Measurements from ENCODE around the gene PRKG1. TPM values are rescaled to one million over a fixed set of nuclear protein-coding genes. Genes with fewer than 3 reads are reported as not detected.

Gene PRKG1
- total RNA-seq, 2 donors from 2014 or later, result 17.8 to 31.1 TPM

GRCh38 chr10:51707392-51707791 lies 633.1 kb downstream of the PRKG1 start:
- no peak overlapping the region for H3K4me3 ChIP-seq
- H3K9me3 ChIP-seq, result no peaks in the 10 kb centered on the region
- no peak for TF ChIP-seq CTCF (IDR thresholded peaks at IDR 0.05)
- H3K27me3 ChIP-seq, result no peaks in the 10 kb centered on the region
- no peaks in the 10 kb centered on the region for H3K36me3 ChIP-seq
- H3K27ac ChIP-seq, result peak overlapping the region; percentile 37 to 49
- no peak for DNase-seq (ENCODE audit: low spot score)
- H3K4me1 ChIP-seq, result peaks cover 0 to 34% of the 10 kb centered on the region in 2 donors

GRCh38 chr10:51707821-51708424 lies 633.6 kb downstream of the PRKG1 start:
- DNase-seq (ENCODE audit: low spot score), result no peak
- Histone ChIP-seq H3K36me3 (no peaks in the 10 kb centered on the region), H3K4me3 (no peak overlapping the region), H3K27me3 (no peaks in the 10 kb centered on the region), H3K9me3 (no peaks in the 10 kb centered on the region), H3K27ac (peak overlapping the region in 1 of 2 donors; percentile 49), H3K4me1 (peaks cover 0 to 34% of the 10 kb centered on the region in 2 donors)
- no peak for TF ChIP-seq CTCF (IDR thresholded peaks at IDR 0.05)

- H3K9me3 ChIP-seq, result no peaks in the 10 kb centered on the region
- no peak overlapping the region for H3K27ac ChIP-seq
- H3K27me3 ChIP-seq, result no peaks in the 10 kb centered on the region
- H3K4me3 ChIP-seq, result no peak overlapping the region
- no peak for TF ChIP-seq CTCF (IDR thresholded peaks at IDR 0.05)
- peaks cover 0 to 34% of the 10 kb centered on the region in 2 donors for H3K4me1 ChIP-seq
- no peaks in the 10 kb centered on the region for H3K36me3 ChIP-seq
- DNase-seq (ENCODE audit: low spot score), result no peak
These were observed 634.3 kb downstream of the PRKG1 start for GRCh38 chr10:51708609-51709008.

GRCh38 chr10:51709324-51709972 lies 635.2 kb downstream of the PRKG1 start:
- H3K36me3 ChIP-seq, result no peaks in the 10 kb centered on the region
- no peak overlapping the region for H3K27ac ChIP-seq
- H3K4me3 ChIP-seq, result no peak overlapping the region
- peaks cover 0 to 34% of the 10 kb centered on the region in 2 donors for H3K4me1 ChIP-seq
- no peak for TF ChIP-seq CTCF (IDR thresholded peaks at IDR 0.05)
- no peak for DNase-seq (ENCODE audit: low spot score)
- no peaks in the 10 kb centered on the region for H3K27me3 ChIP-seq
- no peaks in the 10 kb centered on the region for H3K9me3 ChIP-seq

GRCh38 chr10:51711519-51711891 lies 637.2 kb downstream of the PRKG1 start:
- H3K36me3 ChIP-seq, result no peaks in the 10 kb centered on the region
- peaks cover 0 to 26% of the 10 kb centered on the region in 2 donors for H3K4me1 ChIP-seq
- TF ChIP-seq CTCF (IDR thresholded peaks at IDR 0.05), result no peak
- H3K27me3 ChIP-seq, result no peaks in the 10 kb centered on the region
- no peak overlapping the region for H3K4me3 ChIP-seq
- DNase-seq (ENCODE audit: low spot score), result no peak
- no peak overlapping the region for H3K27ac ChIP-seq
- no peaks in the 10 kb centered on the region for H3K9me3 ChIP-seq

All from right atrium auricular region (tissue), 2 donors.